Left ventricle myocardium superior (tissue), 1 donor: ENCODE results near the gene NFIA. TPM values are rescaled to one million over a fixed set of nuclear protein-coding genes. Genes with fewer than 3 reads are reported as not detected.
A peak's percentile ranks its signal among the peaks of the same experiment; 100 is the strongest.

ENCODE experiments used
- ATAC-seq: fragments of 200-7000 bp; cut with Tn5 transposase; one replicate; pipeline ENCODE4 v1.9.1; 2020; ENCODE audit warnings: mild to moderate bottlenecking, moderate library complexity
- DNase-seq: peaks from one replicate; pipeline ENCODE4 v3.0.0-alpha.2; 2020
- intact Hi-C: fragments of 100-400 bp; cut with micrococcal nuclease; formaldehyde crosslinking; loops from one replicate; pipeline ENCODE4 v1.11.0; 2022
- total RNA-seq: library from RNA; stranded (reverse); fragmentation: NEBNext Ultra II Directional; extraction: Animal tissue kit (Norgen Biotek cat#: 25700); gene quantifications from one replicate; pipeline ENCODE4 v1.2.1, GENCODE V29; 2021
- donor health status: DM: no; HTN: yes; CAD: no; lungs with severe emphysema.

NFIA gene
- total RNA-seq, 1 donor from 2014 or later, result 102 TPM

DNA sequence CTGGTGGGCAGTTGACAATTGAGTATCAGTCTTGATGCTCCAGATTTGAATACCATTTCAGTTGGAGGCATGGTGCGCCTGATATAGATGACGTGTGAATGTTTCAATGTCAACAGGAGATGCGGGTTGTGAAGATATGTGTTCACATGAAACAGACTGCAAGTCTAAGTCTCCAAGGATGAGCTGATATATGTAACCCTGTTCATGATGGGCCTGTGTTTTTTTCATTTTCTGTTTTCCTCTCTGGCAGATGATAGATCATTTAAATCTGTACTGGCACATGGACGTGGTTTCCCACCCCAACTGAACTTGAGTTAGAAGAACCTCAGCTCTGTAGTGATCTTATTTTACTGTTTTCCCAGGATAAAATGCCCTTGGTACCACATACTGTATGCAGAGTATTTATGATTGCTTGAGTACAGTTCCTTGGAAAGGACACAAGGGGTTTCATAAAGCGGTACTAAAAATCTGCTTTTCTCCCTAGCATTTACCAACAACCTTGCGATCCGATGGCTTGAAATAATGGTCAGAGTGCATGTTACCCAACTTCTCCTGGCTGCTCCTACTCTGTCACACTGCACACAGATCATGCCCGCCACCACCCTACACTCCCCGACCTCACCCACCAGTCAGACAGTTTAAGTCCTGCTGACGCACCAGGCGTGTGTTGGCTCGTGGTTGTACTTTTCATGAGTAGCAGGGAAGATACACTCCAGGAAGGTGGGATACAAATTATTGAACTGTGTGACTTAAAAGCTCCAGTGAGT lies 131.1 kb downstream of the NFIA start:
- no peak for DNase-seq
- ATAC-seq, result no peak
- intact Hi-C loops, result no loop called here

DNA sequence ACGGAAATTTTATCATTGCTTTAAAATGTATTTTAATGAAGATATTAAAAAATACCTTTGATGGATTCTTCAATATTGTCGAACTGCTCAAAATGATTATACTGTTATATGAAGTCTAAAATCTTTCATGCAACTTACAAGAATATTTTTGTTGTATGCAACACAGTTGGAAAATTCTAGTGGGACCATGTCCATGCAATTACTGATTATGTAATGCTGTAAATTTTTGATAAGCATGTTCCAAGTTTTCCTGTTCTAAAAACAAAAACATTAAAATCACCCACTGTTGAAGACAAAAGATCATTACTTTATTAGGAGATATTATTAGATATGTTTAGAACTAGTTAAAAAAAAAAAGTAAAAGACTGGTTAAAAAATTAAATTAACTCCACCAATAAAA lies 132.8 kb downstream of the NFIA start:
- no peak for DNase-seq
- intact Hi-C loops, result no loop called here
- peak; percentile 31 for ATAC-seq

DNA sequence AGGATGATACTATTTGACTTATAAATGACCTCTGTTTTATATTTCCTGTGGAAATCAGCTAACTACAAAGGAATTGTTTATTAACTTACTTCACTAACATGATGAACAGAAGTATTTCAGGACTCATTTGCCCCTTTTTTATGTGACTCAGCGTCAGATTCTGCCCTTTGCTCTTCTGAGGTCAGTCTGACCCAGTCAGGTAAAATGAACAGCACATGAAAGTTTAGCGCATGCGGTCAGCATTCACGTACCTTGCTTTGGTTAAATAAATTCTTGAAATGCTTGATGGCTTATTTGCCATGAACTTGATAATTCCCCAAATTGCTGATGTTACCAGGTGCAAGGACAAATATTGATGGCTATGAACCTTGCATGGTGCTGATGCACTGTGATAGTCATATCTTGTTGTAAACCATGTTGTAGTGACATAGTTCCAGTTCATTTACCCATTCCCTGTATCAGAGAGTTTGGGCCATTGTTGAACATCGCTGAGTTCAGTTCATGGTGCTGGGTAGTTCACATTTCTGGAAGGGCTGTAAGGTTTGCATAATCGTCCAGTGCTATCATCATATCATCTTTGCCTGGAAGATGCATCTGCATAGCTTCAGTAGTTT lies 133.4 kb downstream of the NFIA start:
- ATAC-seq (peak; percentile 11), DNase-seq (no peak)
- intact Hi-C loops, result no loop called here

DNA sequence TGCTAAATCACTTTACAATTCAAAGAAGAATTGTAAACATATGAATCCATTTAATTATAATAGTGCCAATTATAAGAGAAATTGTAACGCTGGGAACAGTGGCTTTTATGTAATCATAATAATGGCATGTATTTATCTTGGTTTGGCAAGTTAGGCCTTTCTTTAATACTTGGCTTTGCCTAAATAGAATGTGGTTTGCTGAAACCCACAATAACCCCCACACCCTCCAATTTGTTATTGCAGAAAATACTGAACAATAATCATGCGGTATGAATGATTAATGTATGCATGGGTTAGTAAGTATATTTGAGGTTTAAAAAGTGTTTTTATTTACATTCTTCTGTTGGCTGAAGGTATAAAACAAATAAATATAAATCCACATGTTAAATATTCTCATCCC lies 138.2 kb downstream of the NFIA start:
- no peak for DNase-seq
- intact Hi-C loops, result no loop called here
- ATAC-seq, result no peak

DNA sequence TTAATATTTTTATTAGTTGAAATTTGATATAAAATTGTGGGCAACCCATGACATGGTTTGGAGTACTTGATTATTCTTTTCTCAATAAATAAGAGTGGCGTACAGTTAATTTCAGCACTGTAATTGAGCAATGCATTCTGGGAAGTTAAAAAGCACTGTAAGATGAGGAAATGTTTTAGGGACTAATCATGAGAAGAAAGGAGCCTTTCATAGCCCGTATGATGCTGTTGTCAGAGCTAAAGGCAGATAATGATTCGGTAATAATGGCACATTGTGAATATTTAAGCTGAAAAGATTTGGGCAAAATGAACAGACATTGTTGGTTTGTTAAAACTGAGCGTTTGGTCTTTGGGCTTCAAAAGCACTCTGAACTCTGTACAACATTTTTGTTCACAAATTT lies 139.3 kb downstream of the NFIA start:
- ATAC-seq, result peak; percentile 33
- DNase-seq, result no peak
- intact Hi-C loops, result no loop called here

DNA sequence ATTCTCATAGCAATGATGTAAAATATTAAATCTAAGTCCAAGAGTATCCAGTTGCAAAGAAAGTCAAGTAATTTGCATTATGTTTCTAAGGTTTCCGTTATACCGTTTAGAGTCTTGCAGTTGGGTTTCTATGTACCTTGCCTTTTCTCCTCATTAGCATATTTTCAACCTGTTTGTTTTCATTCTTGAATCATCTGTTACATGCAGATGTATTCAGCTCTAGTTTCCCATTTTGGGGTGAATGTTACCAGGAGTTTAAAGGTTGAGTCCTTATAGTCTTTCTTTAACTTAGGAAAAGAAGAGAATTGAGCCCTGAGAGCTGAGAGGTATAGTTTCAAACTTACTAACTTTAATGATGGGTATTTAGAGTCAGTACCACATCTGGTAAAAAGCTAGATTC lies 139.9 kb downstream of the NFIA start:
- DNase-seq (no peak), ATAC-seq (no peak)
- intact Hi-C loops, result no loop called here

DNA sequence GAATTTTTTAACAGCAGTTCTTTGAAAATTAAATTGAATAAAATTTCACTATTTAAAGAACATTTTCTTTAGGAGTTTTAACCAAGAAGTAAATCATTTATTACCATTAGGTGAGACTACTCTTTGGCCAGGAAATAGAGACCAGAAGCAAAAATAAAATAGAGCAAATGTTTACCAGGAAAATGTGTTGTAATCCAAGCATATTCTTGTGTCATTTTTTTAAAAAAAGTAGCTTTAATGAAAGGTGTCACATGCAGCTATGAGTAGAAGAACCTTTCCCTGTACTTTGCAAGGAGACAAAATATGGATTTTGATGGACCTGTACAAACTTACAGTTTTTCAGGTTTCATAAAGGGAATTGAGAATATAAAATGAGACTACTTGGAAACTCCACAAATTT lies 140.8 kb downstream of the NFIA start:
- DNase-seq, result no peak
- intact Hi-C loops, result no loop called here
- no peak for ATAC-seq

DNA sequence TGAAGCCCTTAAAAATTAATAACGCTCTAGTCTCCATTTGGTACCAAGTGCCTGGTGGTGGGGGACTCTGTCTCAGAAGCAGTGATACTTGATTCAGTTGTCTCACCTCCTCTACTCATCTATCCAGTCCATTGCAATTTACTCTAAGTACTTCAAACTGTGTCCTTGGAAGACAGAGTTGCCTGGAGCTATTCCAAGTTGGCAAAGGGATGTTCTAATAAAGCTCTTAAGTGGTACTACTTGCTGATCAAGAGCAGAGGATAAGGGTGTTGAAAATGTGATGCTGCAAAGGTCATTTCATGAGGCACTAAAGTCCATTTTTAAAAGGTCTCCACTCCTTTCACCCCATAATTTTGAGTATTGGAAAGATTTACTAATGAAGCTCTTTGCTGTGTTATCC lies 142.2 kb downstream of the NFIA start:
- intact Hi-C loops, result no loop called here
- no peak for DNase-seq
- peak; percentile 87 for ATAC-seq

DNA sequence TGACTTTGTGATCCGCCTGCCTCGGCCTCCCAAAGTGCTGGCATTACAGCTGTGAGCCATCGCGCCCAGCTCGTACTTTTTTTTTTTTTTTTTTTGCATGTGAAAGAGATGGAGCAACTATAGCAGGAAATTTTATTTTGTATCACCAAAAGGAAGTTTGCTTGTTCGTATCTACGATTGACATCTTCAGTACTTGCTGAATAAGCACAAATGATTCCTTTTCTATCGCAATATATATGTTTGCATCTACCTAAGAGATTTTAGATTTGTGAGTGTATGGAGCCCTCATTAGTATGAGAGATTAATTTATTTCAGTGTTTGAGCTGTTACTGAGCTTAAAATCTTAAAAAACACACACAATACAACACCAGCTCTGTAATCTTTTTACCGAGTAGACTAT lies 143.1 kb downstream of the NFIA start:
- ATAC-seq, result no peak
- DNase-seq, result no peak
- intact Hi-C loops, result no loop called here

DNA sequence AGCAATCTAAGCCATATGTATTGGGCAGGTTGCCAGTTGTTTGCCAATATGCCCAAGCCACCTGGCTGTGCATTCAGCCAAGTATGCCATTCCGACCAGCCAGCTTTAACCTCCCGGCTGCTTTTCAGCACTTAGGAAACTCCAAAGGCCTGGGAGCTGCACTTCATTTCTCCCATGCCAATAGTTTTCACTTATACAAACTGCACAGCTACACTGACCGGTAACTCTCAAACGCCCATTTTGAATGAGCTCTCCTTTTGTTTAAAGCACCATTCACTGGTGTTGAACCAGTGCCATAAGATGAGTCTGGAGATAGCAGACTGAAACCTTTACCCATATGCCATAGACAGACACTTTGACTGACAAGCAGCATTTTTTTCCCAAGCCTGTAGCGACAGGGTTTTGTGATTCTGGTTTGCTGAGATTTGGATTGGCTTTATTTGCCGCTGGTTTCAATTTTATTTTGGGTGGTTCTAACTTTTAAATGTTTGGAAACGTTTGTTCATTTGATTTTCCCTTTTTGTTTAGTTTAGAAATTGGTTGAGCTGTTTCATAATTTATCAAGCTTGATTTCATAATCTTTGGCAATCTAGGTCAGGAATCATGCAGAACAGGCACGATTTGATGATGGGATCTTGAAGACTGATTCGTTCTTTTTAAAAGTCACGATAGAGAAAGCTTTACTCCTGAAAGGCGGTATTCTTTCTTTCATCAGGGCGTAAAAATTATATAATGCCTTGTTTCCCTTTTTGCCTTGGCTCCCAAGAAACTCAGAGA lies 144.6 kb downstream of the NFIA start:
- intact Hi-C loops, result no loop called here
- no peak for DNase-seq
- ATAC-seq, result peak; percentile 54

DNA sequence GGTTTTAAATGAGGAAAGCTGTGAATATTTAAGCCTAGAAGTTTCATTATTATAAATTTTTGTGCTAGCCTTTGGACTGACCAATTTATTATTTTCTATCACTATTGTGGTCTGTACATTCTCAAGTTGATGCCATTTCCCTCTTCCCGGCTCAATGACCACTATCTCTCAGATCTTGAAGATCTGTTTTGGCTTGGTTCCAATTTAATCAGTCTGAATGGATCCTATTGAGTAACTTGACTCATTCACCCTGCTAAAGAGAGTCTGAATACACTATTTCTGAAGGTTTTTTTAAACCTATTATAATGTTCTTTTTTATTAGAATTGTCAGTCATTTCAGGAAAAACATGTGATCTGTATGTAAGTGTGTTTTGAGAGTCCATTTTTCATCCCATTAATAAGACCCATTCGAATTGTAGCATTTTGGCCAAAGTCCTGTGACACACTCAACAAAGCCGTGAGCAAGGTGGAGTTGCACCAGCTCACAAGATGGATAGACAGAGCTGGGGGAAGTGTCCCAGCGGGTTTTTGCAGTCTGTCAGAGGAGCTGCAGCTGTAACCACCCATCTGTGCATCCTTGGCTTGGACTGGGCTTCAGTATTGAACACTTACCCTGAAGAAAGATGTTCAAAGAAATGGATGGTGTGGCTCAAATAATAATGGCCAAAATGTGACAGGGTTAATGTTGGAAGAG lies 145.6 kb downstream of the NFIA start:
- intact Hi-C loops, result no loop called here
- DNase-seq, result no peak
- no peak for ATAC-seq

DNA sequence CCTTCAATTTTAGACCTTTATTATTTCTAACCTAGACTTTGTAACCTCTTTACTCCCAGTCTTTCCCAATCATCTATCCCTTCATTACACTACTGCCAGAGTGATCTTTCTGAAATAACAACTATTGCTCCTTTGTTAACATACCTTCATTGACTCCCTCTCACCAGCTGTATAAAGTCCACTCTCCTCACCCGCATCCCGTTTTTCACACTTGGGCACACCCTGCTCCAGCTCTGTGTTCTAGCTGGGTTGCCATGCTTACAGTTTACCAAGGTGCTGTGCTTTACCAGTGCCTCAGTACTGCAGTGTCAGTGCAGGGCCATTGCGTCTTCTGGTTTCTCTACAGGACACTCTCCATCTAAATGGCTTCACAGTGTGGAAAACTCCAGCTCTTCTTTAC lies 148.2 kb downstream of the NFIA start:
- no peak for DNase-seq
- intact Hi-C loops, result no loop called here
- ATAC-seq, result peak; percentile 31

DNA sequence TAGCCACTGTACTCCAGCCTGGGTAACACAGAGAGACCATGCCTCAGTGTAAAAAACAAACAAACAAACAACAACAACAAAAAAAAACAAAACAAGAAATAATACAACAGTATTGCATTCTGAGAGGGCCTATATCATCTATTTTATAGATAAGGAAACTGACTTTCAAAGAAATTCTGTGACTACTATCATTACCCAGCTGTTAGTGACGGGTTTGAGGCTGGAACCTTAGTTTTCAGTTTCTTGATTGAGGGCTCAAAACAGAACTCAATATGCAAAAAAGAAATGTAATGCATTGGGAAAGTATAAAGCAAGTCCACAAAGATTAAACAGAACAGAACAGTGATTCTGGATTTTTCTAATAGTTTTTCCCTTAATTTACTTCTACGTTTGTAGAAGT lies 149.4 kb downstream of the NFIA start:
- intact Hi-C loops, result no loop called here
- ATAC-seq (no peak), DNase-seq (no peak)

DNA sequence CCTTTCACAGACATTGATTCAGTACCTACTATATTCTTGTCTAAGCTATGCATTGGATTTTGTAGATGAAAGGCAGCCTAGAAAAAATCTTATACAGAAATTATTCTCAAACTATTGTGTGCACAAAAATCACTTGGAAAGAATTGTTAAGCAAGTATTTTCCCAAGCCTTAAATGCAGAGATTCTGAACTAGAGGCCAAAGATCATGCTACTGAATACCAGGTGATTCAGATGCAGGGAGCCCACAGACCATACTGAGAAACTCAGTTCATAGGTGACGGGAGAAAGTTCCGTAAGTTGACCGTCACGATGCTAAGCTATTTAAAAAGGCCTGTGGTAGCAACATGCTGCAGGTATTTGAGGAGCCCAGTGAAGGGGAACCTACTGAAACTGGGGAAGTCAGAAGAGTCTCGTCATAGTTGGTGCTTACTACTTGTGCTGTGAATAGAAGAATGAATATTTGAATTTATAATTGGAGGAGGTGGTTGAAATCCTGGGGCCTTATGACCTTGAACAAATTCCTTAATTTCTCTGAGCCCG lies 150.8 kb downstream of the NFIA start:
- intact Hi-C loops, result no loop called here
- ATAC-seq, result no peak
- no peak for DNase-seq

DNA sequence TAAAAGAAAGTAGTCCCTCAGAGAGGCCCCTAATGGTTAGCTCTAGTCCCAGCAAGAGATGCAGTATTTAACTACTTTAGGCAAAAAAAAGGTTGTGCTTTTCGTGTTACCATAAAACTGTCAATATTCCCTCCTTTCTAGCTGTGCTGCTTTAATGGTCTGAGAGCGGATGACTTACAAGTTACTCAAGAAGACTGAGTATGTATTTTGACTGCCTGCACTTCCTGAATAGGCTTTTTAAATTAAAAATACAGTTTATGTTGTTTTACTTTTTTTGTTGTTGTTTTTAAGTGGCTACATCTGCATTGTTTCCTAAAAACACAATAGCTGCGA lies 152.2 kb downstream of the NFIA start:
- ATAC-seq, result no peak
- intact Hi-C loops, result no loop called here

DNA sequence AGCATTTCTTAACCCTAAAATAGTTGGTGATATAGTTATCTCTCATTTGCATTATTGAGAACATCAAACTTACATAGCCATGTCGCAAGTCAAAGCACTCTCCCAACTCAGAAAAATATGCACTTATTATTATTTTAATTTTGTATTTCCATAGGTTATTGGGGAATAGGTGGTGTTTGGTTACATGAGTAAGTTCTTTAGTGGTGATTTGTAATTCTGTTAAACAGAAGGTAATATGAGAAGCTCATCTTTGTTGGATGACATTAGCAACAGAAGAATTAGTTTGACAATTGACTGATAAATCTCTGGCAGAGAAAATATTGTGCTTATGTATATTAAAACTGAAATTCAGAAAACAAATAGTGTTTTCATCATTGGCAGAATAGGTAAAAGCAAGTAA lies 154.8 kb downstream of the NFIA start:
- intact Hi-C loops, result no loop called here
- no peak for ATAC-seq
- DNase-seq, result no peak

More for the DNA sequence above, 152.2 kb downstream of the NFIA start:
- DNase-seq, result no peak

DNA sequence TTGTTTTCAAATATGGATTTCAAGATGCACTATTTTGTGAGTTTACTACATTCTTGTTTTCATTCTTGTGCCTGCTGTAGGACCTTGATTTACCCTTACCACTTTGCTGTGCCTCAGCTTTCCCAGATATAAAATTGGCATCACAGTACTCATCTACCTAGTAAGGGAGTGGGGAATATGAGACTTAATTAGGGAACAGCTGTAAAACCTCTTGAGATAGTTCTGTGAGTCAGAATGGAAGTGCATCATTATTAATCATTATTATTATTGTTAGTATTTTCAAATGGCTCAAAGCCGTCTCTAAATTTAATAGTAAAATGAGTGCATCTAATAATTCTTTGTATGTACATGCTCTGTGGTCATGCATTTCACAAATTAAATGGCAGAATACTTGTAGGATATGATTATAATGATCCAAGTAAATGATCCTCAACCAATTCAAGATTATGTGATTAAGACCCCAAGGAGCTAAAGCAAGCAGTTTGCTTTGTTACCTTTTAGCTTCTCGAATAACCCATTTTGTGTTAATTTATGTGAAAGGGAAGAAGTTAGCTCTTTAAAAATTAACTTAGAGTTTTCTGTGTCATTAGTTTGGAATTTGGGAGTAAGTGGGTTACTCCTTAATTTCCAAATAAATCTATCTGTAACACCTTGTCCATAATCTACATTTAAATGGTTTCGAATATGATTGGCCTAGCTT lies 155.4 kb downstream of the NFIA start:
- no peak for DNase-seq
- intact Hi-C loops, result no loop called here
- no peak for ATAC-seq

DNA sequence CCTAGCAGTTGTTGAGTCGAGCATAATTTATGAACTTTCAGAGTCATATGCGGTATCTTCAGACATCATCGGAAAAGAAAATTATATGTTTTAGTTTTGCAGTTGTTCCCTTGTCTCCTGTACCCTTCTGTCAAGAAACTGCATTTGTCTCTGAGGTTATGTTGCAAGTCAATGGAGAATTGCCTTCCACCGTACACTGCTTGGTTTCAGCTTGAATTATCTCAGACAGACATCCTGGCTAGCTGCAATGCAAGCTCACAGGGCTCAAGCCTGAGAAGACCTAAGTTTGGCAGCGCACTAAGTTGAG lies 156.0 kb downstream of the NFIA start:
- ATAC-seq (no peak), DNase-seq (no peak)
- intact Hi-C loops, result no loop called here

DNA sequence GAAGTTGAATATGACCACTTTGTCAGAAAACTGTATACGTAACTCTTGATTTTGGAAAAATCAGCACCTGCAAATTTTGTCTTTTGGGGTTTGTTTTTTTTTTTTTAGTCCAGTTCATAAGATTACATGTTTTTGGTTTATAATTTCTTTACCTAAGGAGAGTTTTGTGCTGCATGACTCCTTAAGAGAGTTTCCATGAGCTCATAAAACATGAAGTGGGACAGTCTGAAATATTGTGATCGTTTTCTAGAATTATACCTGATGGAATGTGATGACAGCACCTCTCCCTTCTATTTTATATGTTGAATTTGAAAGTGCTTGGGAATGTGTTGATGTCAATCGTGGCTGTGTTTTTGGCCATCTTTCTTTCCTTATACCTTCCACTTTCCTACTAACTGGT lies 158.5 kb downstream of the NFIA start:
- no peak for ATAC-seq
- intact Hi-C loops, result no loop called here

More for the DNA sequence above, 158.5 kb downstream of the NFIA start:
- no peak for DNase-seq
